ENCODE results near the gene ATF7IP2. TPM values are rescaled to one million over a fixed set of nuclear protein-coding genes. Genes with fewer than 3 reads are reported as not detected.
"Not testable (repeated sequence)": the region's sequence is repeated elsewhere in the genome, so short reads cannot be mapped to it uniquely, and the experiment has no call there.

ATF7IP2 gene
- total RNA-seq, 1 donor from 2014 or later: 8.9 TPM

DNA sequence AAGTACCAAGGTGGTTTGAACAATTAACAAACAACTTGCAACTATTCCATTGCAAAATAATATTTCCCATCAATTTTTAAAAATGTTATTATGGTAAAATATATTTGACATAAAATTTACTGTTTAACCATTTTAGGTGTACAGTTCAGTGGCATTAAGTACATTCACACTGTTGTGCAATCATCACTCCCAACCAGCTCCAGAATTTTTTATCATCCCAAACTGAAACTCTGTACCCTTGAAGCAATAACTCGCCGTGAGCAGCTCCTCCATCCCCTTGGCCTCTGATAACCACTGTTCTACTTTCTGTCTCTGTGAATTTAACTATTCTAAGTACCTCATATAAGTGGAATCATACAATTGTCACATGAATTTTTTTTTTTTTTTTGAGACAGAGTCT, 33.6 kb upstream of the ATF7IP2 start:
- TF ChIP-seq, protein P1, sequence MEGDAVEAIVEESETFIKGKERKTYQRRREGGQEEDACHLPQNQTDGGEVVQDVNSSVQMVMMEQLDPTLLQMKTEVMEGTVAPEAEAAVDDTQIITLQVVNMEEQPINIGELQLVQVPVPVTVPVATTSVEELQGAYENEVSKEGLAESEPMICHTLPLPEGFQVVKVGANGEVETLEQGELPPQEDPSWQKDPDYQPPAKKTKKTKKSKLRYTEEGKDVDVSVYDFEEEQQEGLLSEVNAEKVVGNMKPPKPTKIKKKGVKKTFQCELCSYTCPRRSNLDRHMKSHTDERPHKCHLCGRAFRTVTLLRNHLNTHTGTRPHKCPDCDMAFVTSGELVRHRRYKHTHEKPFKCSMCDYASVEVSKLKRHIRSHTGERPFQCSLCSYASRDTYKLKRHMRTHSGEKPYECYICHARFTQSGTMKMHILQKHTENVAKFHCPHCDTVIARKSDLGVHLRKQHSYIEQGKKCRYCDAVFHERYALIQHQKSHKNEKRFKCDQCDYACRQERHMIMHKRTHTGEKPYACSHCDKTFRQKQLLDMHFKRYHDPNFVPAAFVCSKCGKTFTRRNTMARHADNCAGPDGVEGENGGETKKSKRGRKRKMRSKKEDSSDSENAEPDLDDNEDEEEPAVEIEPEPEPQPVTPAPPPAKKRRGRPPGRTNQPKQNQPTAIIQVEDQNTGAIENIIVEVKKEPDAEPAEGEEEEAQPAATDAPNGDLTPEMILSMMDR (conservative IDR thresholded peaks at IDR 0.05; ENCODE audit: low read depth, low read length): no peak
- H3K4me3 ChIP-seq (ENCODE audit: low read depth, low read length): no peak overlapping the region
- DNase-seq (ENCODE audit: low read depth): no peak

DNA sequence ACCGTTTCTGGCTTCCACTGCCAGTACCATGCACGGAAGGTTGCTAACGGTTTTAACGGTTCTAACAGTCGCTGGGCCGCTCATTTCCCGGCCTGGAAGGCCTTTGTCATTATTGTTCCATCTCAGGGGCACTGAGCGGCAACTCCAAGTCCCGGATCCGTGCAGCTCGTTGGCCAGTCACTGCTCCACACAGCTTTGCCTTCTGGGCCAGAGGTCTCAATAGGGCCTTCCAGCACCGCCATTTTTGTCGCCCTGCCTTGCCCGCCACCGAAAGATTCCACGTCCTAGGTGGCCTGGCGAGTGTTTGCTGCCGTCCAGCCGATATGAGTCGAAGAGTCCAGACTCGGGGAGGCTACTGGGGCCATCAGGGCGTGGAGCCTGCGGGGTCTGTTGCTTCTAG, 30.3 kb upstream of the ATF7IP2 start:
- no peak overlapping the region for H3K4me3 ChIP-seq (ENCODE audit: low read depth, low read length)
- DNase-seq (ENCODE audit: low read depth): no peak
- TF ChIP-seq, protein P1 (conservative IDR thresholded peaks at IDR 0.05; ENCODE audit: low read depth, low read length): no peak

DNA sequence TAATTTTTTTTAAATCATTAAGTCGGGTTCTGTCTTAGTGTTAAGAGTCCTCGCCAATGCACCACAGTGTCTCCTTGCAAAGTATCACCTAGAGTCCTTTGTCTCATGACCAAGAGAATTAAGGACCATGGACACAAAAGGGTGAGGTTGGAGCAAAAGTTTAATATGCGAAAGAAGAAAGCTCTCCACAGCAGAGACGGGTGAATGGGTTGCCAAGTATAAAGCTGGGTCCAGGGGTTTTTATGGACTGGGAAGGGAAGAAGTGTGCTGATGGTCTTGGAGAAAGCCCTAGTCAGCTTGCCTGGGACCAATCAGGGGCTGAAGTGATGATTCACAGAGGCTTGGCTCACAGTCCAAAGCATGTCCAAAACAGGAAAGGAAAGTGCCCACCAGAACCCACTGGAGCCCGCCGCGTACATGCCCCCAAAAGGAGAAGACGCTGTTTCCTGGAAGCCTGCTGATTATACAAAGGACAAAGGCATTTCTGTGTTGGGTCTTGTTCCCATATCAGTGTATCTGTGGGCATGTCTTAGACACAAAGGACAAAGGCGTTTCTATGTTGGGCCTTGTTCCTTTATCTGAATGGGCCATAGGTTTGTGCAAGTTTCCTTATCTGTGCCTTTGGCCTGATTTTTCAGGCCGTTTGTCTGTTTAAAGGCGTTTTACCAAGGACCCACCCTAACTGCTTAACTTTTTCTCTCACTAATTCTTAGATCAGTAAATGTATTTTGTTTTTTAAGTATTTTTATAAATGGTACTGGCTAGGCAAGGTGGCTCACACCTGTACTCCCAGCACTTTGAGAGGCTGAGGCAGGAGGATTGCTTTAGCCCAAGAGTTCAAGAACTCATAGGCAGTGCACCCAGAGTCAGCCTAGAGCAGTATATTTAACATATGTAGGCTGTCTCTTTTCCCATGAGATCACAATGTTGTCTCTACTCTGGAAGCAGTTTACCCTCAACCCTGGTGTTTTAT, 28.7 kb upstream of the ATF7IP2 start:
- no peak overlapping the region for H3K4me3 ChIP-seq (ENCODE audit: low read depth, low read length)
- TF ChIP-seq, protein P1 (conservative IDR thresholded peaks at IDR 0.05; ENCODE audit: low read depth, low read length): no peak
- DNase-seq (ENCODE audit: low read depth): no peak

DNA sequence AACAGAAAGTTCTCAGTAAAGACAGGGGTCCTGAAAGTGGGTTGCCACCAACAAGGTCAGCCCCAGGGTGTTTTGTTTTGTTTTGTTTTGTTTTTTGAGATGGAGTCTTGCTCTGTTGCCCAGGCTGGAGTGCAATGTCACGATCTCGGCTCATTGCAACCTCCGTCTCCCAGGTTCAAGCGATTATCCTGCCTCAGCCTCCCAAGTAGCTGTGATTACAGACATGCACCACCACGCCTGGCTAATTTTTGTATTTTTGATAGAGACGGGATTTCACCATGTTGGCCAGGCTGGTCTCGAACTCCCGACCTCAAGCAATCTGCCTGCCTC, 24.1 kb upstream of the ATF7IP2 start:
- DNase-seq (ENCODE audit: low read depth); H3K4me3 ChIP-seq (ENCODE audit: low read depth, low read length): not testable (repeated sequence)

GRCh38 chr16:10362077-10362863, 23.6 kb upstream of the ATF7IP2 start:
- DNase-seq (ENCODE audit: low read depth): no peak
- H3K4me3 ChIP-seq (ENCODE audit: low read depth, low read length): no peak overlapping the region
- TF ChIP-seq, protein P1 (conservative IDR thresholded peaks at IDR 0.05; ENCODE audit: low read depth, low read length): no peak

GRCh38 chr16:10362864-10363197, 23.0 kb upstream of the ATF7IP2 start:
- H3K4me3 ChIP-seq (ENCODE audit: low read depth, low read length); DNase-seq (ENCODE audit: low read depth): not testable (repeated sequence)

DNA sequence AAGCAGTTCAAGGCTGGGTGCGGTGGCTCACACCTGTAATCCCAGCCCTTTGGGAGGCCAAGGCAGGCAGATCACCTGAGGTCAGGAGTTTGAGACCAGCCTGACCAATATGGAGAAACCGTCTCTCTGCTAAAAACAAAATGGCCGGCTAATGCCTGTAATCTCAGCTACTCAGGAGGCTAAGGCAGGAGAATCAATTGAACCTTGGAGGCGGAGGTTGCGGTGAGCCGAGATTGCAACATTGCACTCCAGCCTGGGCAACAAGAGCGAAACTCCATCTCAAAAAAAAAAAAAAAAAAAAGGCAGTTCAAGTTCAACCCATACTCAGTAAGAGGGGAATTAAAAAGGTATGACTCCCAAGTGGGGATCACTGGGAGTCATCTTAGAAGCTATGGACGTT, 19.2 kb upstream of the ATF7IP2 start:
- H3K4me3 ChIP-seq (ENCODE audit: low read depth, low read length); DNase-seq (ENCODE audit: low read depth): not testable (repeated sequence)

DNA sequence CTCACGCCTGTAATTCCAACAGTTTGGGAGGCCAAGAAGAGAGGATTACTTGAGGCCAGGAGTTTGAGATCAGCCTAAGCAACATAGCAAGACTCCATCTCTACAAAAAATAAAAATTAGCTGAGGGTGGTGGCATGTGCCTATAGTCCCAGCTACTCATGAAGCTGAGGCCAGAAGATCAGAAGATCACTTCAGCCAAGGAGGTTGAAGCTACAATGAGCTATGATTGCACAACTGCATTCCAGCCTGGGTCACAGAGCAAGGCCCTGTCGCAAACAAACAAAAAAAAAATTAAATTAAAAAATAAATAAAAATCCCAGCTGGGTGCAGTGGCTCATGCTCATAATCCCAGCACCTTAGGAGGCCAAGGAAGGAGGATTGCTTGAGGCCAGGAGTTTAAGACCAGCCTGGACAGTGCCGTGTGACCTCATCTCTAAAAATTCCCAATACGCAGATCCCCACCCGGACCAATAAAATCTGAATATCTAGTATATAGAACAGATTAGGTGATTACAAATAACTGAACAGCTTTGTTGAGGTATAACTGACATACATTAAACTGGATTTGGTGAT, 18.2 kb upstream of the ATF7IP2 start:
- TF ChIP-seq, protein P1 (conservative IDR thresholded peaks at IDR 0.05; ENCODE audit: low read depth, low read length): no peak
- no peak overlapping the region for H3K4me3 ChIP-seq (ENCODE audit: low read depth, low read length)
- no peak for DNase-seq (ENCODE audit: low read depth)
